OCI-LY1 (cell line): ENCODE results near the gene YY1AP1.

Experiments used
- EZH2 ChIP-seq: fragments of 200-600 bp; sonication (generic), shearing (Covaris generic); IDR thresholded peaks from 2 replicates; pipeline ENCODE4 v1.8.0; 2017; ENCODE audit warnings: borderline replicate concordance, mixed run types, mild to moderate bottlenecking, antibody characterized with exemption, low read length, moderate library complexity, mixed read lengths
- TF ChIP-seq, protein P1 (sequence below): fragments of 200-600 bp; sonication (generic), shearing (Covaris generic); IDR thresholded peaks from 2 replicates; pipeline ENCODE4 v1.5.1; 2017; ENCODE audit warnings: mild to moderate bottlenecking, antibody characterized with exemption, low read length, moderate library complexity, mixed read lengths

DNA sequence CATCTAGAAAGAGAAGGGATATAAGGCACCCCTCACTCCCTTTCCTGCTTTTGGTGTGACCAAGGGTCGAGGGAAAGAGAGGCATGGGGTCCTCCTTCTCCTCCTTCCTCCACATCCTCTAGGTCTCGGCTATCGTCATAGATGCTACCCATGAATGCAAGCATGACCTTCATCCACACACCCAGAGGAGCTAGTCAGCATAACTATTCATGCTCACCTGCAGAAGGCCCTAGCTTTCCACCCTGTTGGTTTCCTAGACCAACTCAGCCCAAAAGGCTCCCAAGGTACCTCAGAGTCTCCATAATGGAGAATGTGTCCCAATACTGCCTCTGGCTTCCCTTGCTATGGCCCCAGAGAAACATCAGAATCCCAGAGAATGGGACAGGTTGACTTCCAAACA, 45.3 kb downstream of the YY1AP1 start:
- TF ChIP-seq EZH2, result no peak
- TF ChIP-seq, protein P1, sequence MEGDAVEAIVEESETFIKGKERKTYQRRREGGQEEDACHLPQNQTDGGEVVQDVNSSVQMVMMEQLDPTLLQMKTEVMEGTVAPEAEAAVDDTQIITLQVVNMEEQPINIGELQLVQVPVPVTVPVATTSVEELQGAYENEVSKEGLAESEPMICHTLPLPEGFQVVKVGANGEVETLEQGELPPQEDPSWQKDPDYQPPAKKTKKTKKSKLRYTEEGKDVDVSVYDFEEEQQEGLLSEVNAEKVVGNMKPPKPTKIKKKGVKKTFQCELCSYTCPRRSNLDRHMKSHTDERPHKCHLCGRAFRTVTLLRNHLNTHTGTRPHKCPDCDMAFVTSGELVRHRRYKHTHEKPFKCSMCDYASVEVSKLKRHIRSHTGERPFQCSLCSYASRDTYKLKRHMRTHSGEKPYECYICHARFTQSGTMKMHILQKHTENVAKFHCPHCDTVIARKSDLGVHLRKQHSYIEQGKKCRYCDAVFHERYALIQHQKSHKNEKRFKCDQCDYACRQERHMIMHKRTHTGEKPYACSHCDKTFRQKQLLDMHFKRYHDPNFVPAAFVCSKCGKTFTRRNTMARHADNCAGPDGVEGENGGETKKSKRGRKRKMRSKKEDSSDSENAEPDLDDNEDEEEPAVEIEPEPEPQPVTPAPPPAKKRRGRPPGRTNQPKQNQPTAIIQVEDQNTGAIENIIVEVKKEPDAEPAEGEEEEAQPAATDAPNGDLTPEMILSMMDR, result no peak
